Activated CD4-positive, alpha-beta T cell treated with anti-CD3 and anti-CD28 coated beads for 36 hours (primary cell): ENCODE measurements around the gene ITGA2. TPM values are rescaled to one million over a fixed set of nuclear protein-coding genes. Genes with fewer than 3 reads are reported as not detected.

Source experiments
- ATAC-seq: fragments of 200-7000 bp; cut with Tn5 transposase; one replicate; pipeline ENCODE4 v1.10.0; 2021; ENCODE audit warnings: mild to moderate bottlenecking, moderate library complexity
- CTCF ChIA-PET: fragments of 350-600 bp; sonication (Branson Sonifier 250); formaldehyde crosslinking; loops from one replicate; lab custom pipeline; 2021; ENCODE audit warnings: antibody characterized with exemption; lab: Charles Lee
- POLR2A ChIA-PET: fragments of 350-600 bp; sonication (Branson Sonifier 250); formaldehyde crosslinking; loops from one replicate; lab custom pipeline; 2021; ENCODE audit warnings: antibody characterized with exemption, inconsistent platforms; lab: Charles Lee
- DNase-seq: peaks from one replicate; pipeline ENCODE4 v3.0.0-alpha.2; 2020
- H3K27ac Mint-ChIP-seq: one replicate; pipeline ENCODE4 v1.8.0; 2021; ENCODE audit warnings: mixed read lengths
- H3K27me3 Mint-ChIP-seq: one replicate; pipeline ENCODE4 v1.8.0; 2021; ENCODE audit warnings: mixed read lengths
- H3K36me3 Mint-ChIP-seq: one replicate; pipeline ENCODE4 v1.8.0; 2021; ENCODE audit warnings: low read depth, mixed read lengths
- H3K4me1 Mint-ChIP-seq: one replicate; pipeline ENCODE4 v1.8.0; 2021; ENCODE audit warnings: mixed read lengths
- H3K4me3 Mint-ChIP-seq: one replicate; pipeline ENCODE4 v1.8.0; 2021; ENCODE audit warnings: mild to moderate bottlenecking, moderate library complexity, mixed read lengths
- H3K9me3 Mint-ChIP-seq: one replicate; pipeline ENCODE4 v1.8.0; 2021; ENCODE audit warnings: low read depth, mixed read lengths
- intact Hi-C, 2 experiments: fragments of 100-400 bp; cut with DNase I in 1 of 2; cut with micrococcal nuclease in 1 of 2; formaldehyde crosslinking; loops; one replicate each; pipeline versions ENCODE4 v1.14.2 to v1.15.1; 2022 to 2024; cut with DNase I, micrococcal nuclease
- total RNA-seq, 2 experiments: library from RNA; stranded (reverse); gene quantifications; one replicate each; pipeline ENCODE4 v1.2.3, GENCODE V29; 2021

Gene ITGA2
- total RNA-seq, 2 experiments from 2014 or later, result 0.61 to 0.71 TPM

GRCh38 chr5:53076014-53076583, 86.9 kb downstream of the ITGA2 start:
- H3K4me1 Mint-ChIP-seq, result peaks cover 7% of the 10 kb centered on the region
- no peak overlapping the region for H3K4me3 Mint-ChIP-seq
- POLR2A ChIA-PET, result no interaction called here
- CTCF ChIA-PET, result no interaction called here
- no peaks in the 10 kb centered on the region for H3K36me3 Mint-ChIP-seq
- H3K9me3 Mint-ChIP-seq, result no peaks in the 10 kb centered on the region
- DNase-seq (no peak), ATAC-seq (no peak)
- H3K27ac Mint-ChIP-seq, result no peak overlapping the region
- peaks cover 20% of the 10 kb centered on the region for H3K27me3 Mint-ChIP-seq
- intact Hi-C loops, result no loop called here

DNA sequence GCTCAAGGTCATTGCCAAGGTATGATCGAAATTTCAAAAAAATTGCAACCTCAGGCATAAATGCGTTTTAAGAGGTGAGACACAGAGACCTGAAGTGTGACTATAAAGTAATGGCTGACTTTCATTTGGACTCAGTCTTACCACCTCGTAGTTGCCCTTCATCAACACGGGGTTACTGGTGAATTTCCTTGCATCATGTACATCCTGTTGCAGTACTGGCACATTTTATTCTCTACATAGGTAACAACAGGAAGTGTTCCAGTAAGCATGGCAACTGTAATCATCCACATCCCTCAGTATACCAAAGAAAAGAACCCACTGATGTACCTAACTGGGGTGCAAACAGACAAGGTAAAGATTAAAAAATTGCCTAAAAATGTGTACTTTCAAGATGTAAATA, 91.1 kb downstream of the ITGA2 start:
- Mint-ChIP-seq H3K27me3 (peaks cover 18% of the 10 kb centered on the region), H3K36me3 (no peaks in the 10 kb centered on the region), H3K9me3 (no peaks in the 10 kb centered on the region), H3K4me3 (no peak overlapping the region), H3K4me1 (peaks cover 26% of the 10 kb centered on the region), H3K27ac (no peak overlapping the region)
- intact Hi-C loops, result no loop called here
- POLR2A ChIA-PET, result no interaction called here
- DNase-seq, result no peak
- ATAC-seq, result peak; percentile 90
- CTCF ChIA-PET, result interaction anchor here (0.6 kb wide), 1 partner anchor 165 kb away, joined by 3 read pairs; no protein-coding TSS in a partner anchor

- POLR2A ChIA-PET, result interaction anchor here (0.6 kb wide), 1 partner anchor 1100 kb away, joined by 4 read pairs; no protein-coding TSS in a partner anchor
- H3K9me3 Mint-ChIP-seq, result no peaks in the 10 kb centered on the region
- no peak for DNase-seq
- H3K4me3 Mint-ChIP-seq, result no peak overlapping the region
- ATAC-seq, result no peak
- no peaks in the 10 kb centered on the region for H3K36me3 Mint-ChIP-seq
- intact Hi-C loops, result no loop called here
- H3K27me3 Mint-ChIP-seq, result peaks cover 8% of the 10 kb centered on the region
- peaks cover 28% of the 10 kb centered on the region for H3K4me1 Mint-ChIP-seq
- H3K27ac Mint-ChIP-seq, result no peak overlapping the region
- CTCF ChIA-PET, result interaction anchor here (0.6 to 1.6 kb wide), 3 partner anchors 9 to 296 kb away, joined by 3 read pairs; partner anchors contain the start of genes ITGA1 and PELO
Measured at GRCh38 chr5:53083927-53084326, 94.8 kb downstream of the ITGA2 start.

GRCh38 chr5:53084546-53085255, 95.5 kb downstream of the ITGA2 start:
- ChIA-PET POLR2A (no interaction called here), CTCF (interaction anchor here (1.6 kb wide), 1 partner anchor 106 kb away, joined by 3 read pairs; no protein-coding TSS in a partner anchor)
- peaks cover 36% of the 10 kb centered on the region for H3K4me1 Mint-ChIP-seq
- ATAC-seq (no peak), DNase-seq (no peak)
- intact Hi-C loops, result no loop called here
- no peaks in the 10 kb centered on the region for H3K9me3 Mint-ChIP-seq
- H3K36me3 Mint-ChIP-seq, result no peaks in the 10 kb centered on the region
- H3K27me3 Mint-ChIP-seq, result peaks cover 8% of the 10 kb centered on the region
- no peak overlapping the region for H3K27ac Mint-ChIP-seq
- no peak overlapping the region for H3K4me3 Mint-ChIP-seq

- CTCF ChIA-PET, result interaction anchor here (0.5 to 5.1 kb wide), 5 partner anchors 17 to 138 kb away, joined by 3 to 33 read pairs (median 7); no protein-coding TSS in a partner anchor
- peaks cover 8% of the 10 kb centered on the region for H3K27me3 Mint-ChIP-seq
- intact Hi-C loops, result no loop called here
- no peaks in the 10 kb centered on the region for H3K9me3 Mint-ChIP-seq
- peaks cover 42% of the 10 kb centered on the region for H3K4me1 Mint-ChIP-seq
- POLR2A ChIA-PET, result no interaction called here
- H3K36me3 Mint-ChIP-seq, result no peaks in the 10 kb centered on the region
- DNase-seq (no peak), ATAC-seq (no peak)
- no peak overlapping the region for H3K4me3 Mint-ChIP-seq
- H3K27ac Mint-ChIP-seq, result no peak overlapping the region
Measured at GRCh38 chr5:53087171-53087570, 98.0 kb downstream of the ITGA2 start.

- Mint-ChIP-seq H3K4me1 (peaks cover 42% of the 10 kb centered on the region), H3K4me3 (no peak overlapping the region), H3K27me3 (peaks cover 8% of the 10 kb centered on the region), H3K36me3 (no peaks in the 10 kb centered on the region), H3K27ac (no peak overlapping the region), H3K9me3 (no peaks in the 10 kb centered on the region)
- no peak for DNase-seq
- CTCF ChIA-PET, result interaction anchor here (0.5 to 5.1 kb wide), 6 partner anchors 11 to 139 kb away, joined by 3 to 33 read pairs (median 9); no protein-coding TSS in a partner anchor
- POLR2A ChIA-PET, result interaction anchor here (0.5 kb wide), 1 partner anchor 33 kb away, joined by 4 read pairs; no protein-coding TSS in a partner anchor
- intact Hi-C loops, result loop anchor here (2.0 kb wide), 1 partner anchor 57 kb away; no protein-coding TSS in a partner anchor
- no peak for ATAC-seq
Measured at GRCh38 chr5:53087621-53088121, 98.5 kb downstream of the ITGA2 start.

GRCh38 chr5:53089481-53089991, 100.4 kb downstream of the ITGA2 start:
- Mint-ChIP-seq H3K4me1 (peaks cover 29% of the 10 kb centered on the region), H3K27ac (peak overlapping the region; percentile 83), H3K9me3 (no peaks in the 10 kb centered on the region), H3K4me3 (peak overlapping the region; percentile 60), H3K36me3 (no peaks in the 10 kb centered on the region), H3K27me3 (peaks cover 2% of the 10 kb centered on the region)
- ChIA-PET CTCF (interaction anchor here (0.5 to 6.4 kb wide), 16 partner anchors 9 to 302 kb away, joined by 3 to 72 read pairs (median 4); partner anchors contain the start of gene MOCS2), POLR2A (interaction anchor here (0.6 to 1.5 kb wide), 6 partner anchors 18 to 473 kb away, joined by 3 to 4 read pairs (median 3); partner anchors contain the start of gene MOCS2)
- no peak for DNase-seq
- intact Hi-C loops, result loop anchor here (1.0 to 2.0 kb wide), 4 partner anchors 20 to 81 kb away; no protein-coding TSS in a partner anchor
- peak; percentile 86 for ATAC-seq

DNA sequence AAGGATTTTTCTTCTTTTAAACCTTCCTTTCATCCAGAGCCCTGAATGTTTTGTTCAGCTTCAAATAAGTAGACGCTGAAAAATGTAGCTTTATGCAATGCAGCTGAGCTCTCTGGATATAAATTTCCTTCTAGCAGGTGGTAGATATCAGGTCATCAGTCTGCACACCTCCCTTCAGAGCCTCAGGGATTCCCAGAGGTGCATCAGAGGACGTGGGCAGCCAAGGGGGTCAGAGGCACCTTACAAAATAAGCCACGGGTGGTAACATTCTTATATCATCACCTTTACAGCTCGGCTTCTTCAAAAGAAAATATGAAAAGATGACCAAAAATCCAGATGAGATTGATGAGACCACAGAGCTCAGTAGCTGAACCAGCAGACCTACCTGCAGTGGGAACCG, 101.1 kb downstream of the ITGA2 start:
- POLR2A ChIA-PET, result interaction anchor here (1.0 kb wide), 1 partner anchor 20 kb away, joined by 3 read pairs; the partner anchor contains the start of gene MOCS2
- H3K9me3 Mint-ChIP-seq, result no peaks in the 10 kb centered on the region
- peak; percentile 33 for DNase-seq
- no peaks in the 10 kb centered on the region for H3K27me3 Mint-ChIP-seq
- H3K4me1 Mint-ChIP-seq, result peaks cover 24% of the 10 kb centered on the region
- ATAC-seq, result no peak
- peaks cover 3% of the 10 kb centered on the region for H3K36me3 Mint-ChIP-seq
- intact Hi-C loops, result no loop called here
- CTCF ChIA-PET, result interaction anchor here (0.8 to 6.4 kb wide), 9 partner anchors 8 to 148 kb away, joined by 3 to 72 read pairs (median 5); partner anchors contain the start of gene MOCS2
- H3K4me3 Mint-ChIP-seq, result no peak overlapping the region
- no peak overlapping the region for H3K27ac Mint-ChIP-seq

DNA sequence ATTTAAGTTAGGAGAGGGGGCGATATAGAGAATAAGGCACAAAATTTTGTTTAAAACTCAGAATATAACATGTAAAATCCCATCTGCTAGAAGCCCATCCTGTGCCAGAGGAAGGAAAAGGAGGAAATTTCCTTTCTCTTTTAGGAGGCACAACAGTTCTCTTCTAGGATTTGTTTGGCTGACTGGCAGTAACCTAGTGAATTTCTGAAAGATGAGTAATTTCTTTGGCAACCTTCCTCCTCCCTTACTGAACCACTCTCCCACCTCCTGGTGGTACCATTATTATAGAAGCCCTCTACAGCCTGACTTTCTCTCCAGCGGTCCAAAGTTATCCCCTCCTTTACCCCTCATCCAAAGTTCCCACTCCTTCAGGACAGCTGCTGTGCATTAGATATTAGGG, 102.1 kb downstream of the ITGA2 start:
- POLR2A ChIA-PET, result no interaction called here
- Mint-ChIP-seq H3K4me1 (peaks cover 25% of the 10 kb centered on the region), H3K27ac (no peak overlapping the region), H3K36me3 (peaks cover 3% of the 10 kb centered on the region), H3K27me3 (no peaks in the 10 kb centered on the region), H3K4me3 (no peak overlapping the region), H3K9me3 (no peaks in the 10 kb centered on the region)
- DNase-seq, result no peak
- CTCF ChIA-PET, result interaction anchor here (0.6 to 6.4 kb wide), 6 partner anchors 18 to 189 kb away, joined by 3 to 72 read pairs (median 3); partner anchors contain the start of gene MOCS2
- intact Hi-C loops, result no loop called here
- no peak for ATAC-seq

GRCh38 chr5:53092242-53092641, 103.1 kb downstream of the ITGA2 start:
- intact Hi-C loops, result no loop called here
- DNase-seq, result no peak
- no peak overlapping the region for H3K27ac Mint-ChIP-seq
- H3K9me3 Mint-ChIP-seq, result no peaks in the 10 kb centered on the region
- POLR2A ChIA-PET, result no interaction called here
- H3K27me3 Mint-ChIP-seq, result no peaks in the 10 kb centered on the region
- H3K4me3 Mint-ChIP-seq, result no peak overlapping the region
- H3K4me1 Mint-ChIP-seq, result peaks cover 25% of the 10 kb centered on the region
- no peak for ATAC-seq
- CTCF ChIA-PET, result interaction anchor here (0.6 to 6.4 kb wide), 7 partner anchors 8 to 190 kb away, joined by 3 to 72 read pairs (median 3); no protein-coding TSS in a partner anchor
- peaks cover 5% of the 10 kb centered on the region for H3K36me3 Mint-ChIP-seq

- Mint-ChIP-seq H3K36me3 (peaks cover 19% of the 10 kb centered on the region), H3K27me3 (no peaks in the 10 kb centered on the region), H3K4me3 (no peak overlapping the region), H3K4me1 (peaks cover 10% of the 10 kb centered on the region), H3K27ac (no peak overlapping the region), H3K9me3 (no peaks in the 10 kb centered on the region)
- POLR2A ChIA-PET, result no interaction called here
- intact Hi-C loops, result loop anchor here in 1 of 2 experiments (5.0 kb wide), 1 partner anchor 308 kb away; the partner anchor contains the start of genes ITGA1 and PELO
- DNase-seq, result no peak
- CTCF ChIA-PET, result interaction anchor here (0.7 to 7.1 kb wide), 11 partner anchors 13 to 167 kb away, joined by 3 to 143 read pairs (median 3); partner anchors contain the start of gene MOCS2
- no peak for ATAC-seq
Measured at GRCh38 chr5:53095217-53095616, 106.1 kb downstream of the ITGA2 start.
